HCT116 (cell line): ENCODE results near the gene NTNG1. TPM values are rescaled to one million over a fixed set of nuclear protein-coding genes. Genes with fewer than 3 reads are reported as not detected.

ENCODE experiments used
- ATAC-seq: fragments of 200-7000 bp; cut with Tn5 transposase; 2 replicates; pipeline ENCODE4 v1.9.1; 2020; ENCODE audit warnings: mild to moderate bottlenecking, moderate library complexity
- BruUV-seq: library from RNA; stranded (reverse); fragments of 400-500 nt; replicated peaks from 2 replicates; lab custom pipeline; 2021; lab: Mats Ljungman, UMichigan
- CTCF ChIA-PET: fragments of 300-600 bp; sonication (Branson Sonifier 250); formaldehyde crosslinking; loops from one replicate; lab custom pipeline; 2021; ENCODE audit warnings: antibody characterized with exemption; lab: Charles Lee
- POLR2A ChIA-PET: fragments of 300-600, 350-600 bp; sonication (Branson Sonifier 250); formaldehyde crosslinking; loops from one replicate; lab custom pipeline; 2021; ENCODE audit warnings: antibody characterized with exemption; lab: Charles Lee
- RAD21 ChIA-PET, 2 experiments: fragments of 300-600 bp; sonication (Branson Sonifier 250); formaldehyde crosslinking; loops; one replicate each; lab custom pipeline; 2023; ENCODE audit warnings: low total read pairs in 2 of 2; ENCODE audit not compliant: uncharacterized antibody in 2 of 2, unreplicated experiment in 2 of 2, low non-redundant PET in 1 of 2; lab: Charles Lee
- DNase-seq: peaks from one replicate; pipeline ENCODE4 v3.0.0-alpha.2; 2010; ENCODE audit warnings: low read depth, low spot score
- H2AFZ ChIP-seq: fragments of 200-600 bp; shearing (Covaris generic), sonication (generic); 2 replicates; pipeline ENCODE4 v1.6.1; 2017; ENCODE audit warnings: low read depth, mixed run types, mixed read lengths, antibody characterized with exemption, low read length; ENCODE audit not compliant: poor library complexity, severe bottlenecking
- H3K27ac ChIP-seq: 2 replicates; pipeline ENCODE4 v1.5.1; 2012; ENCODE audit warnings: low read depth, low read length
- H3K27me3 ChIP-seq: fragments of 200-600 bp; sonication (generic); 2 replicates; pipeline ENCODE4 v1.6.1; 2016; ENCODE audit warnings: mixed run types, low read length, mixed read lengths; ENCODE audit not compliant: insufficient read depth
- H3K36me3 ChIP-seq, 2 experiments: fragments of 200-500 bp in 1 of 2; fragments of 200-600 bp in 1 of 2; sonication (Bioruptor generic) in 1 of 2; sonication (generic) in 1 of 2; 2 replicates each; pipeline versions ENCODE4 v1.5.1 to v1.6.1; 2014 to 2016; ENCODE audit warnings: low read length in 2 of 2, inconsistent platforms in 1 of 2, mixed read lengths in 1 of 2, mixed run types in 1 of 2; ENCODE audit not compliant: insufficient read depth in 2 of 2, control insufficient read depth in 1 of 2
- H3K4me1 ChIP-seq, 2 experiments: fragments of 200-600 bp in 1 of 2; sonication (generic) in 1 of 2; 2 replicates each; pipeline versions ENCODE4 v1.5.1 to v1.6.1; 2012 to 2017; ENCODE audit warnings: low read length in 2 of 2, inconsistent platforms in 1 of 2, mild to moderate bottlenecking in 1 of 2, mixed read lengths in 1 of 2, mixed run types in 1 of 2, moderate library complexity in 1 of 2; ENCODE audit not compliant: insufficient read depth in 2 of 2, control insufficient read depth in 1 of 2
- H3K4me2 ChIP-seq: fragments of 200-600 bp; sonication (generic); 2 replicates; pipeline ENCODE4 v1.6.1; 2017; ENCODE audit warnings: mixed run types, low read length, mixed read lengths
- H3K4me3 ChIP-seq, 2 experiments: fragments of 200-600 bp in 1 of 2; sonication (generic) in 1 of 2; replicated peaks in 1 of 2; 2 replicates each; pipeline ENCODE4 v1.5.1; 2011 to 2016; ENCODE audit warnings: low read length in 2 of 2, control low read depth in 1 of 2, low read depth in 1 of 2, mild to moderate bottlenecking in 1 of 2, mixed read lengths in 1 of 2, mixed run types in 1 of 2
- H3K79me2 ChIP-seq: fragments of 200-600 bp; sonication (generic); 2 replicates; pipeline ENCODE4 v1.6.1; 2017; ENCODE audit warnings: mild to moderate bottlenecking, mixed run types, low read length, moderate library complexity, mixed read lengths; ENCODE audit not compliant: insufficient read depth
- H3K9ac ChIP-seq: fragments of 200-600 bp; sonication (generic); 2 replicates; pipeline ENCODE4 v1.6.1; 2016; ENCODE audit warnings: low read length, mixed read lengths
- H3K9me2 ChIP-seq: fragments of 200-600 bp; sonication (generic), shearing (Covaris generic); 2 replicates; pipeline ENCODE4 v1.6.1; 2017; ENCODE audit warnings: mixed run types, mild to moderate bottlenecking, moderate library complexity; ENCODE audit not compliant: insufficient read depth
- H3K9me3 ChIP-seq, 2 experiments: fragments of 200-500 bp in 1 of 2; fragments of 200-600 bp in 1 of 2; sonication (Bioruptor generic) in 1 of 2; sonication (generic) in 1 of 2; 2 replicates each; pipeline ENCODE4 v1.6.1; 2014 to 2017; ENCODE audit warnings: low read length in 2 of 2, mixed read lengths in 2 of 2, inconsistent platforms in 1 of 2, low read depth in 1 of 2, mild to moderate bottlenecking in 1 of 2, mixed run types in 1 of 2, moderate library complexity in 1 of 2; ENCODE audit not compliant: control insufficient read depth in 1 of 2, insufficient read depth in 1 of 2
- H4K20me1 ChIP-seq: fragments of 200-600 bp; sonication (generic), shearing (Covaris generic); 2 replicates; pipeline ENCODE4 v1.6.1; 2017; ENCODE audit warnings: mixed run types, mild to moderate bottlenecking, moderate library complexity; ENCODE audit not compliant: insufficient read depth
- CEBPB ChIP-seq: IDR thresholded peaks from 2 replicates; pipeline ENCODE4 v1.6.1; 2012; ENCODE audit warnings: low read depth
- EGR1 ChIP-seq: IDR thresholded peaks from 2 replicates; pipeline ENCODE4 v1.6.1; 2012; ENCODE audit warnings: low read depth
- EZH2 ChIP-seq: fragments of 200-600 bp; sonication (generic); IDR thresholded peaks from 2 replicates; pipeline ENCODE4 v1.6.1; 2017; ENCODE audit warnings: antibody characterized with exemption, mixed run types
- EZH2phosphoT487 ChIP-seq: fragments of 200-600 bp; IDR thresholded peaks from 2 replicates; pipeline ENCODE4 v1.6.1; 2018; ENCODE audit warnings: antibody characterized with exemption, borderline replicate concordance
- JUND ChIP-seq: IDR thresholded peaks from 2 replicates; pipeline ENCODE4 v1.6.1; 2012
- MAX ChIP-seq: IDR thresholded peaks from 2 replicates; pipeline ENCODE4 v1.6.1; 2012
- POLR2A ChIP-seq: IDR thresholded peaks from 2 replicates; pipeline ENCODE4 v1.7.0; 2011; ENCODE audit warnings: borderline replicate concordance; ENCODE audit not compliant: insufficient read depth, insufficient read length; ENCODE audit errors: extremely low read depth
- RAD21 ChIP-seq: IDR thresholded peaks from 2 replicates; pipeline ENCODE4 v1.6.1; 2012; ENCODE audit warnings: low read depth, mild to moderate bottlenecking
- SIN3A ChIP-seq: IDR thresholded peaks from 2 replicates; pipeline ENCODE4 v1.6.1; 2012; ENCODE audit warnings: low read depth
- SRF ChIP-seq: IDR thresholded peaks from 2 replicates; pipeline ENCODE4 v1.6.1; 2012; ENCODE audit warnings: low read depth
- TCF7L2 ChIP-seq: IDR thresholded peaks from 2 replicates; pipeline ENCODE4 v1.7.0; 2011; ENCODE audit warnings: borderline replicate concordance, inconsistent platforms; ENCODE audit not compliant: insufficient read depth, insufficient read length; ENCODE audit errors: extremely low read depth
- ZBTB33 ChIP-seq: IDR thresholded peaks from 2 replicates; pipeline ENCODE4 v1.6.1; 2011; ENCODE audit warnings: mild to moderate bottlenecking, low read length, moderate library complexity; ENCODE audit not compliant: insufficient replicate concordance; ENCODE audit errors: extremely low read depth
- ZNF274 ChIP-seq: fragments of 200-500 bp; sonication (Bioruptor generic); IDR thresholded peaks from 2 replicates; pipeline ENCODE4 v1.6.1; 2014; ENCODE audit warnings: mild to moderate bottlenecking, low read depth, low read length, inconsistent platforms
- intact Hi-C: fragments of 100-400 bp; cut with micrococcal nuclease; formaldehyde crosslinking; loops from 2 replicates; pipeline ENCODE4 v1.10.0; 2022
- total RNA-seq: library from RNA; stranded (reverse); gene quantifications from one replicate; pipeline ENCODE4 v1.2.1, GENCODE V29; 2021; ENCODE audit not compliant: unreplicated experiment
- TF ChIP-seq, protein P1 (sequence below), 3 experiments: fragments of 200-600 bp in 1 of 3; sonication (generic) in 1 of 3; IDR thresholded peaks in 2 of 3; conservative IDR thresholded peaks in 1 of 3; 2 replicates each; pipeline ENCODE4 v1.5.1; 2012 to 2017; ENCODE audit warnings: low read depth in 2 of 3, low read length in 2 of 3, antibody characterized with exemption in 1 of 3, borderline replicate concordance in 1 of 3, control low read depth in 1 of 3, mild to moderate bottlenecking in 1 of 3, mixed read lengths in 1 of 3, mixed run types in 1 of 3, moderate library complexity in 1 of 3; ENCODE audit not compliant: insufficient read depth in 1 of 3
- TF ChIP-seq, protein P2 (sequence below): IDR thresholded peaks from 2 replicates; pipeline ENCODE4 v1.6.1; 2012

Gene NTNG1
- total RNA-seq, 1 experiment from 2014 or later: not detected

DNA sequence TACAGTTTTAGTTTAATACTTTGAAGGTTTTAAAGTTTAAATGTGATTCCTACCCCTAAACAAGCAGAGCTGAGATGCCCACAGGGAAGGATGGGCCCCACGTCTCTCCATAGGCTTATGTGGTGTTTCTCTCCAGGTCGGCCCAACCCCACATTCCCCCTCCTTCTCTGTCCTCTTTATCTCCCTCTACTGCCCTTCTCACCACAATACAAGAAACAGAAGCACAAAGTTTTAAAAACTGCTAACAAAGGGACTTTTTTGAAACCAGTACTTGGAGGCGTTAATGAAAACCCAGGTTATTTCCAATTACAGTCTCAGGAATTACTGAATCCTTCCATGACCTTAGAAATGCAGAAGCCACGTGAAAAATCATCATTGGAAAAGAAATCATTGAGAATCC lies 324.0 kb downstream of the NTNG1 start (continued):
- TF ChIP-seq, protein P1, sequence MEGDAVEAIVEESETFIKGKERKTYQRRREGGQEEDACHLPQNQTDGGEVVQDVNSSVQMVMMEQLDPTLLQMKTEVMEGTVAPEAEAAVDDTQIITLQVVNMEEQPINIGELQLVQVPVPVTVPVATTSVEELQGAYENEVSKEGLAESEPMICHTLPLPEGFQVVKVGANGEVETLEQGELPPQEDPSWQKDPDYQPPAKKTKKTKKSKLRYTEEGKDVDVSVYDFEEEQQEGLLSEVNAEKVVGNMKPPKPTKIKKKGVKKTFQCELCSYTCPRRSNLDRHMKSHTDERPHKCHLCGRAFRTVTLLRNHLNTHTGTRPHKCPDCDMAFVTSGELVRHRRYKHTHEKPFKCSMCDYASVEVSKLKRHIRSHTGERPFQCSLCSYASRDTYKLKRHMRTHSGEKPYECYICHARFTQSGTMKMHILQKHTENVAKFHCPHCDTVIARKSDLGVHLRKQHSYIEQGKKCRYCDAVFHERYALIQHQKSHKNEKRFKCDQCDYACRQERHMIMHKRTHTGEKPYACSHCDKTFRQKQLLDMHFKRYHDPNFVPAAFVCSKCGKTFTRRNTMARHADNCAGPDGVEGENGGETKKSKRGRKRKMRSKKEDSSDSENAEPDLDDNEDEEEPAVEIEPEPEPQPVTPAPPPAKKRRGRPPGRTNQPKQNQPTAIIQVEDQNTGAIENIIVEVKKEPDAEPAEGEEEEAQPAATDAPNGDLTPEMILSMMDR (IDR thresholded peaks at IDR 0.05 in 2 of 3, conservative IDR thresholded peaks at IDR 0.05 in 1 of 3; ENCODE audit: borderline replicate concordance in 1 of 3, insufficient read depth in 1 of 3, low read depth in 2 of 3, low read length in 2 of 3): no peak
- TF ChIP-seq MAX (no peak), EZH2 (no peak), EZH2phosphoT487 (no peak), ZNF274 (no peak), SIN3A (no peak), RAD21 (no peak), CEBPB (no peak)
- TF ChIP-seq, protein P2, sequence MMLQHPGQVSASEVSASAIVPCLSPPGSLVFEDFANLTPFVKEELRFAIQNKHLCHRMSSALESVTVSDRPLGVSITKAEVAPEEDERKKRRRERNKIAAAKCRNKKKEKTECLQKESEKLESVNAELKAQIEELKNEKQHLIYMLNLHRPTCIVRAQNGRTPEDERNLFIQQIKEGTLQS: no peak

- no peak for ATAC-seq
- Histone ChIP-seq H3K27me3 (no peaks in the 10 kb centered on the region), H3K79me2 (no peaks in the 10 kb centered on the region), H3K4me1 (no peaks in the 10 kb centered on the region; a peak in 1 of 4 replicates), H3K27ac (no peak overlapping the region), H3K9me3 (peaks cover 6 to 12% of the 10 kb centered on the region in 2 experiments; a peak in 2 of 4 replicates), H3K9ac (no peak overlapping the region), H3K9me2 (no peaks in the 10 kb centered on the region), H4K20me1 (no peaks in the 10 kb centered on the region), H3K4me3 (no peak overlapping the region), H2AFZ (no peak overlapping the region), H3K4me2 (no peak overlapping the region), H3K36me3 (no peaks in the 10 kb centered on the region)
- TF ChIP-seq ZBTB33: no peak
- TF ChIP-seq EGR1: no peak
- TF ChIP-seq TCF7L2: no peak
- TF ChIP-seq, protein P2: no peak
- no peak for TF ChIP-seq JUND
- TF ChIP-seq SRF: no peak
- TF ChIP-seq POLR2A: no peak
- TF ChIP-seq EZH2: no peak
- BruUV-seq: no TSS peak
- no peak for DNase-seq
- intact Hi-C loops: no loop called here
- ChIA-PET POLR2A (no interaction called here), RAD21 (no interaction called here), CTCF (no interaction called here)
Measured at GRCh38 chr1:107467286-107467685, 326.4 kb downstream of the NTNG1 start.
